PC-3 (cell line): ENCODE data around the gene CEBPG. TPM values are rescaled to one million over a fixed set of nuclear protein-coding genes. Genes with fewer than 3 reads are reported as not detected.

Experiments
- ATAC-seq: fragments of 200-7000 bp; cut with Tn5 transposase; 2 replicates; pipeline ENCODE4 v1.9.1; 2020; ENCODE audit warnings: mild to moderate bottlenecking, moderate library complexity
- BruUV-seq: library from RNA; stranded (reverse); fragments of 400-500 nt; replicated peaks from 2 replicates; lab custom pipeline; 2021; lab: Mats Ljungman, UMichigan
- CTCF ChIA-PET: fragments of 300-600 bp; sonication (Branson Sonifier 250); formaldehyde crosslinking; loops from one replicate; lab custom pipeline; 2022; ENCODE audit warnings: antibody characterized with exemption; lab: Charles Lee
- POLR2A ChIA-PET: fragments of 300-600 bp; sonication (Branson Sonifier 250); formaldehyde crosslinking; loops from one replicate; lab custom pipeline; 2022; ENCODE audit warnings: antibody characterized with exemption; ENCODE audit not compliant: unreplicated experiment; lab: Charles Lee
- DNase-seq: peaks from one replicate; pipeline ENCODE4 v3.0.0-alpha.2; 2015
- H2AFZ ChIP-seq: fragments of 300-600 bp; sonication (generic); 2 replicates; pipeline ENCODE4 v1.6.0; 2016; ENCODE audit warnings: antibody characterized with exemption, low read length
- H3F3A ChIP-seq: fragments of 300-600 bp; sonication (generic); one replicate; pipeline ENCODE4 v1.6.0; 2017; ENCODE audit warnings: antibody characterized with exemption, low read length, control low read depth, mild to moderate bottlenecking; ENCODE audit not compliant: unreplicated experiment
- H3K27ac ChIP-seq: fragments of 300-600 bp; sonication (generic); 2 replicates; pipeline ENCODE4 v1.5.1; 2016; ENCODE audit warnings: mild to moderate bottlenecking, low read length
- H3K27me3 ChIP-seq: fragments of 300-600 bp; sonication (generic); 2 replicates; pipeline ENCODE4 v1.6.1; 2016; ENCODE audit warnings: low read length, mixed read lengths
- H3K36me3 ChIP-seq: fragments of 300-600 bp; sonication (generic); 2 replicates; pipeline ENCODE4 v1.6.1; 2016; ENCODE audit warnings: low read depth, mixed run types, low read length, mixed read lengths
- H3K4me1 ChIP-seq: fragments of 300-600 bp; sonication (generic); 2 replicates; pipeline ENCODE4 v1.5.1; 2016; ENCODE audit warnings: low read length; ENCODE audit not compliant: insufficient read depth
- H3K4me2 ChIP-seq: fragments of 300-600 bp; sonication (generic); 2 replicates; pipeline ENCODE4 v1.6.0; 2016; ENCODE audit warnings: low read length
- H3K4me3 ChIP-seq: fragments of 300-600 bp; sonication (generic); 2 replicates; pipeline ENCODE4 v1.5.1; 2016; ENCODE audit warnings: mild to moderate bottlenecking, low read length, mixed read lengths
- H3K79me2 ChIP-seq: fragments of 300-600 bp; sonication (generic); 2 replicates; pipeline ENCODE4 v1.6.1; 2017; ENCODE audit warnings: low read length, mixed read lengths
- H3K9ac ChIP-seq: fragments of 300-600 bp; sonication (generic); 2 replicates; pipeline ENCODE4 v1.6.0; 2016; ENCODE audit warnings: mild to moderate bottlenecking, low read length
- H3K9me2 ChIP-seq: fragments of 300-600 bp; sonication (generic); replicated peaks from 2 replicates; pipeline ENCODE4 v1.6.1; 2016; ENCODE audit warnings: mixed run types, low read length, mixed read lengths
- H3K9me3 ChIP-seq: fragments of 300-600 bp; sonication (generic); 2 replicates; pipeline ENCODE4 v1.6.1; 2016; ENCODE audit warnings: low read length, mixed read lengths
- H4K20me1 ChIP-seq: fragments of 300-600 bp; sonication (generic); 2 replicates; pipeline ENCODE4 v1.6.1; 2016; ENCODE audit warnings: low read length, mixed read lengths
- EZH2 ChIP-seq: fragments of 300-600 bp; sonication (generic); IDR thresholded peaks from one replicate; pipeline ENCODE4 v1.6.1; 2017; ENCODE audit warnings: antibody characterized with exemption, mild to moderate bottlenecking, low read length; ENCODE audit not compliant: unreplicated experiment
- EZH2phosphoT487 ChIP-seq: fragments of 300-600 bp; sonication (generic); IDR thresholded peaks from 2 replicates; pipeline ENCODE4 v1.6.1; 2018; ENCODE audit warnings: mild to moderate bottlenecking, antibody characterized with exemption, low read length, borderline replicate concordance
- intact Hi-C: fragments of 100-400 bp; cut with micrococcal nuclease; formaldehyde crosslinking; loops from 2 replicates; pipeline ENCODE4 v1.9.0; 2023
- total RNA-seq: library from RNA; depleted of rRNA; stranded (reverse); fragments of >200 nt; gene quantifications from 2 replicates; pipeline ENCODE4 v1.2.3, GENCODE V29; 2014
- TF ChIP-seq, protein P1 (sequence below): fragments of 300-600 bp; sonication (generic); conservative IDR thresholded peaks from 2 replicates; pipeline ENCODE4 v1.5.1; 2017; ENCODE audit warnings: antibody characterized with exemption, low read depth, mild to moderate bottlenecking, low read length

Gene CEBPG
- total RNA-seq, 1 experiment from 2014 or later, result 24.6 TPM

DNA sequence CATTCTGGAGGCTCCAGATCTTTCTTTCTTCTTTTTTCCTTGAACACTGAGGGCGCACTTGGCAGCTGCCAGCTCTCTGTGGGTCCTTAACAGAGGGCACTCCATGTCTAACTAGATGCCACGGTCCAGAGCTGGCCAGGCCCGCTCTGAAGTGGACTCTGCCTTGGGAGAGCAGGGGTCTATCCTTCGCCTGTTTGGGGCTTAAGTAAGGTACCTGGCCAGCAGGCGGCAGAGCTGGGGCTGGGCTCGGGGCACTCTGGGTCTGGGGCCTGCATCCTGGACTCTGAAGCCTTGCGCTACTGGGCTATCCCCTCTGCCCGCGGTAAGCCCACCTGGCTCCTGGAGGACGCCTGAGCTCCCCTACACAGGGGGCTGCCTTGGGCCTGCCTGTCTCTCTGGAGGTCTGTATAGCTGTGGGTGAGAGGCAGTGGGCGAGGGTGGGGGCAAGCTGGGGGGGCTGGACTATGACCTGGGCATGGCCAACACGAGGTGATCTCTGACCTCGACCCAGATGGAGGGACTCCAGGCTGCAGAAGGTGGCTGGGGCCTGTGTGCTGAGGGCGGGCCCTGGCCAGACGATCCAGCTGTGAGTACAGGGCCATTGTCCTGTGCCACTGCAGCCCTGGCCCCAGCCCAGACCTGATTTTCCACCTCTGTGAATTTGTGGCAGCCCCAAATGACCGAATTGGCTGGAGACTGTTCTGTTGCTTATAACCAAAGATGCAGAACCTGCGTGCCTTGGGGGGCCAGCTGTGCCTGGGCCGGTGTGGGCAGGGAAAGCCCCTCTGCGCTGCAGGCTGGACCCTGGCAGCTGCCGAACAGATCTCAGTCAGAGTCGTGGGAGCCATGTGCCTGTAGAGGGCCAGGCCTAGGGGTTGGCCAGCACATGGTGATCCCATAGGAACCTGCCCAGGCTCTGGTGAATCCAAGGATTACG, 26.5 kb downstream of the CEBPG start:
- no peak overlapping the region for H3K9ac ChIP-seq
- no peak for ATAC-seq
- POLR2A ChIA-PET, result no interaction called here
- intact Hi-C loops, result no loop called here
- H3K27ac ChIP-seq, result no peak overlapping the region
- no peaks in the 10 kb centered on the region for H3K27me3 ChIP-seq
- no peak overlapping the region for H2AFZ ChIP-seq
- H3K36me3 ChIP-seq, result no peaks in the 10 kb centered on the region
- H4K20me1 ChIP-seq, result no peaks in the 10 kb centered on the region
- CTCF ChIA-PET, result no interaction called here
- H3F3A ChIP-seq, result no peaks in the 10 kb centered on the region
- H3K4me3 ChIP-seq, result no peak overlapping the region
- no TSS peak for BruUV-seq
- no peak for TF ChIP-seq EZH2phosphoT487
- no peak for TF ChIP-seq EZH2
- TF ChIP-seq, protein P1, sequence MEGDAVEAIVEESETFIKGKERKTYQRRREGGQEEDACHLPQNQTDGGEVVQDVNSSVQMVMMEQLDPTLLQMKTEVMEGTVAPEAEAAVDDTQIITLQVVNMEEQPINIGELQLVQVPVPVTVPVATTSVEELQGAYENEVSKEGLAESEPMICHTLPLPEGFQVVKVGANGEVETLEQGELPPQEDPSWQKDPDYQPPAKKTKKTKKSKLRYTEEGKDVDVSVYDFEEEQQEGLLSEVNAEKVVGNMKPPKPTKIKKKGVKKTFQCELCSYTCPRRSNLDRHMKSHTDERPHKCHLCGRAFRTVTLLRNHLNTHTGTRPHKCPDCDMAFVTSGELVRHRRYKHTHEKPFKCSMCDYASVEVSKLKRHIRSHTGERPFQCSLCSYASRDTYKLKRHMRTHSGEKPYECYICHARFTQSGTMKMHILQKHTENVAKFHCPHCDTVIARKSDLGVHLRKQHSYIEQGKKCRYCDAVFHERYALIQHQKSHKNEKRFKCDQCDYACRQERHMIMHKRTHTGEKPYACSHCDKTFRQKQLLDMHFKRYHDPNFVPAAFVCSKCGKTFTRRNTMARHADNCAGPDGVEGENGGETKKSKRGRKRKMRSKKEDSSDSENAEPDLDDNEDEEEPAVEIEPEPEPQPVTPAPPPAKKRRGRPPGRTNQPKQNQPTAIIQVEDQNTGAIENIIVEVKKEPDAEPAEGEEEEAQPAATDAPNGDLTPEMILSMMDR, result no peak
- no peak overlapping the region for H3K4me2 ChIP-seq
- H3K9me2 ChIP-seq, result no peaks in the 10 kb centered on the region
- no peaks in the 10 kb centered on the region for H3K79me2 ChIP-seq
- DNase-seq, result no peak
- H3K9me3 ChIP-seq, result no peaks in the 10 kb centered on the region
- no peaks in the 10 kb centered on the region for H3K4me1 ChIP-seq

DNA sequence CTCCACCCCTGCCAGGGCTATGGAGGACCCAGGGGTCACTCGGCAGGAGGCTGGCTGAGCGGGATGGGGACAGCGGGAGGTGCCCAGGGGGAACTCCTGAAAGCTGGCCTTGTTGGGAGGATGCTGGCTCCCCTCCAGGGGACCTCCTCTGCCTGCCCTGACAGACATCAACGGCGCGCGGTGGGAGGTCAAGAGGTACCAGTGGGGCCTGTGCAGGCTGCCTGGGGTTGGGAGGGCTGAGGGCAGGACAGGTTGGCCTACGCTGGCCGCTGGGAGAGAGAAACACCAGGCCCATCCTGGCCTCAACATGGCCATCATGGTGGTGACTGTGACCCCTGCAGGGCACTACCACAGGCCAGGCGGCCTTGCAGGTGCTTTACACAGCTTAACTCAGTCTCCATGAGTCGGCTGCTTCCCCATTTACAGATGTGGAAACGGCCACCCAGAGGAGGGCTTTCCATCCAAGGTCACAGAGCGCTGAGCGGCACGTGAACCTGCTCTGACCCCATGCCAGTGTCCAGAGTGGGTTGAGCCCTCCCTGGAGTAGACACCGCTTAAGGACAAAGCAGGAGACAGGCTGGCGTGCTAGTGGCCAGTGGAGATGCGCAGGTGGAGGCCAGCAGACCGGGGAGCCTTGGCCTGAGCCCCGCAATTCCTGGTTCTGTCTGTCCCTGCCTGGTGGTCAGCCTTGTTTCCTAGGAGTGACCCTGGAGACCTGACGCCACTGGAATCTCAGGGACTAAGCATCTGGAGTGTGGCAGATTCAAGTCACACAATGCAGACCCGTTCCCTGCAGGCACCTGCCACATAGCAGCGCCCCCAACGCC, 27.6 kb downstream of the CEBPG start:
- H4K20me1 ChIP-seq, result no peaks in the 10 kb centered on the region
- H3K4me3 ChIP-seq, result no peak overlapping the region
- no peaks in the 10 kb centered on the region for H3K4me1 ChIP-seq
- BruUV-seq, result no TSS peak
- DNase-seq, result no peak
- H3K9ac ChIP-seq, result no peak overlapping the region
- H3K27me3 ChIP-seq, result no peaks in the 10 kb centered on the region
- intact Hi-C loops, result no loop called here
- H3K9me2 ChIP-seq, result no peaks in the 10 kb centered on the region
- H3K79me2 ChIP-seq, result no peaks in the 10 kb centered on the region
- no peaks in the 10 kb centered on the region for H3F3A ChIP-seq
- ATAC-seq, result no peak
- no peak overlapping the region for H3K27ac ChIP-seq
- no peak overlapping the region for H3K4me2 ChIP-seq
- no peaks in the 10 kb centered on the region for H3K9me3 ChIP-seq
- TF ChIP-seq EZH2phosphoT487 (no peak), EZH2 (no peak)
- TF ChIP-seq, protein P1, result no peak
- H2AFZ ChIP-seq, result no peak overlapping the region
- no peaks in the 10 kb centered on the region for H3K36me3 ChIP-seq
- ChIA-PET CTCF (no interaction called here), POLR2A (no interaction called here)
